T-helper 22 cell (primary cell): ENCODE results near the gene ZBTB4.
A peak's percentile ranks its signal among the peaks of the same experiment; 100 is the strongest.

Source experiments
- DNase-seq: peaks from one replicate; pipeline ENCODE4 v3.0.0-alpha.2; 2020; ENCODE audit warnings: low read depth

Gene ZBTB4, protein sequence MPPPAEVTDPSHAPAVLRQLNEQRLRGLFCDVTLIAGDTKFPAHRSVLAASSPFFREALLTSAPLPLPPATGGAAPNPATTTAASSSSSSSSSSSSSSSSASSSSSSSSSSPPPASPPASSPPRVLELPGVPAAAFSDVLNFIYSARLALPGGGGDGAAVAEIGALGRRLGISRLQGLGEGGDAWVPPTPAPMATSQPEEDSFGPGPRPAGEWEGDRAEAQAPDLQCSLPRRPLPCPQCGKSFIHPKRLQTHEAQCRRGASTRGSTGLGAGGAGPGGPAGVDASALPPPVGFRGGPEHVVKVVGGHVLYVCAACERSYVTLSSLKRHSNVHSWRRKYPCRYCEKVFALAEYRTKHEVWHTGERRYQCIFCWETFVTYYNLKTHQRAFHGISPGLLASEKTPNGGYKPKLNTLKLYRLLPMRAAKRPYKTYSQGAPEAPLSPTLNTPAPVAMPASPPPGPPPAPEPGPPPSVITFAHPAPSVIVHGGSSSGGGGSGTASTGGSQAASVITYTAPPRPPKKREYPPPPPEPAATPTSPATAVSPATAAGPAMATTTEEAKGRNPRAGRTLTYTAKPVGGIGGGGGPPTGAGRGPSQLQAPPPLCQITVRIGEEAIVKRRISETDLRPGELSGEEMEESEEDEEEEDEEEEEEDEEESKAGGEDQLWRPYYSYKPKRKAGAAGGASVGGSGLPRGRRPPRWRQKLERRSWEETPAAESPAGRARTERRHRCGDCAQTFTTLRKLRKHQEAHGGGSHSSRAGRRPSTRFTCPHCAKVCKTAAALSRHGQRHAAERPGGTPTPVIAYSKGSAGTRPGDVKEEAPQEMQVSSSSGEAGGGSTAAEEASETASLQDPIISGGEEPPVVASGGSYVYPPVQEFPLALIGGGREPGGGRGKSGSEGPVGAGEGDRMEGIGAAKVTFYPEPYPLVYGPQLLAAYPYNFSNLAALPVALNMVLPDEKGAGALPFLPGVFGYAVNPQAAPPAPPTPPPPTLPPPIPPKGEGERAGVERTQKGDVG

DNA sequence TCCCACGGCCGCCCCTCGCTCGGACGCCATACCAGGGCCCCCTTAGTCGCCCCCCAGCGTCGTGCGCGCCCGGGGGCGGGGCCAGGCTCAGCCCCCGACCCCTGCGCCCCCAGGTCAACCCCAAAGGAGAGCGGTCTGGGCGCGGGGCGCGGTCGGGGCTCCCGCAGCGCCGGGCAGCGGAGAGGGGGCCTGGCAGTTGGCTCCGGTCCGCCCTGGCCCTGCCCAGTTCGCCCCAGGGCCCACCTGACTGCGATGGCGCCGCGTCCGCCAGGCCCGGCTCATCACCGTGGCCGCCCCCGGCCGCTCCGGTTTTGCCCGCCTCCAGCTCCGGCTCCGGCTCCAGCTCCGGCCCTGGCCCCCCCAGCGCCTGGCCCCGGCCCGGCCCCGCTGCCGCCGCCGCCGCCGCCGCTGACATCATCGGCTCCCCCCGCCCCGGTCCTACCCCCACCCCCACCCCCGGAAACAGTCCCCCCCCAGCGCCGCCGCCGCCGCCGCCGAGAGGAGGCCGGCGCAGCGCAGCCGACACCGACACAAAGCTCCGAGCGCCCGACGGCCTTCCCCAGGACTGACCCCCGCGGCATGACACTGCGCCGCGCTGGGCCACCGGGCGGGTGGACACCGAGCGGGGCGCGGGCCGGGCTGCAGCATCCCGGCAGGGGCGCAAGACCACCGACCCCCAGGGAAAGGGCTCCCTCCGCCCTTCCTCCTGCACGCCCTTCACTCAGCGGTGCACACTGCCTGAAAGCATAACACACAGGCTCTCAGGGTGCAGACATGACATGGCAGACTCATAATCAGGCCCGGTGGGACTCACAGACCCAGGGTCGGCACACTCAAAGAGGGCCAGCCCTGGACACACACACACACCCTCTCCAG lies at the start of gene ZBTB4:
Gene ZBTB4 (minus strand): TSS at position 419 of the 876 bp plus-strand sequence. CDS start 12,830 bp downstream, outside the sequence.
- peak; percentile 62 for DNase-seq

DNA sequence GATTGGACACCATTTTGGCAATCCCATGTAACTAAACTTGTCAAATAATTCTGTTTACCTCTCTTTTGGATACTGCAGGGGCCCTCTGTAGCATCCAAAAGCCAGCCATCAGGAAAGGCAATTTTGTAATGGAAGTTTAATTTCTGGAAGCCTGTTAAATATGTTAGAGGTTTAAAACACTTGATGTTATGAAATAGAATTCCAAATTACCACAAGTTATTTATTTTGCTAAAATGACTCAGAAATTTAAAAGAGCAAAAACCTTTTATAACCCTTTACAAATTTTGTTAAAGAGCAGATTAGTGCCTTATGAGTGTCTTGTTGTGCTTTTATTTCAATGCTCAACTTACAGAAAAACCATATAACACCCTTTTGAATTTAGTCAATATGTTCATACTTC lies 49.4 kb upstream of the ZBTB4 start:
- no peak for DNase-seq

DNA sequence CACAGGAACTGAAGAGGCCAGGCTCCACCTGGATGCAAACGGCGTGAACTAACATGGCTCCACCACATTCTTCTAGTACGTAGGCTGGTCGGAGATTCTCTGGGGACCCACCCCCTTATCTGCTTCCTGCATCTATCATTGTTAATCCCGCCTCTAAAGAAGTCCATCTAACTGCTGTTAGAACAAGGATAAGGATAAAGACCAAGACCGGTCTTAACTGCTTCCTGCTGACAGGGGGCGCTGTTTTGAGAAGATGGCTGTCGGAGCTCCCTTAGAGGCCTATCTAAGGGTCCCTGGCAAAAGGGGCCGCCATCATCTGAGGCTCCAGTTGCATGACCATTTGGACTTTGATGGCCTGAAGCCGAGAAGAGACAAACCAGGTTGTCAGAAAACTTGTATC lies 43.6 kb upstream of the ZBTB4 start:
- DNase-seq: no peak

DNA sequence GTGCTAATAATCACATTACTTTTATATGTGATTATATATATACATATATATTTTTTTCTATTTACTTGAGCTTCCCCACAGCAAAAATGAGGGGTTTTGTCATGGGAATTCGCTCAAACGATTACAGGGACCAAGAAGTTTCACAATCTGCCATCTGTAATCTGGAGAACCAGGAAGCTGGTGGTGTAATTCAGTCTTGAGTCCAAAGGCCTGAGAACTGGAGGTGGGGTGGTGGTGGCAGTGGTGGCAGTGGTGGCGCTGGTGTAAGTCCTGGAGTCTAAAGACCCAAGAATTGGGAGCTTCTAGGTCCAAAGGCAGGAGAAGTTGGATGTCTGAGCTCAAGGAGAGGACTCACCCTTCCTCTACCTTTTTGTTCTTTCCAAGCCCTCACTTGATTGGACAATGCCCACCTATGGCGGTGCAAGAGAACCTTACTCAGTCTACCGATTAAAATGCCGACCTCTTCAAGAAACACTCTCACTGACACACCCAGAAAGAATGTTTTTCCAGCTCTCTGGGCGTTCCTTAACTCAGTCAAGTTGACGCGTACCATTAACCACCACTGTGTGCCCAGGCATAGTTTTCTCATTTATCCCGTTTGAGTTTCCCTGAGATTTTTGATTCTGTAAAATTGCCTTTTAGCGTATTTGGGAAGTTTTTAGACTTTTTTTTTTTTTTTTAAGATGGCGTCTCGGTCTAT lies 36.6 kb upstream of the ZBTB4 start:
- no peak for DNase-seq

DNA sequence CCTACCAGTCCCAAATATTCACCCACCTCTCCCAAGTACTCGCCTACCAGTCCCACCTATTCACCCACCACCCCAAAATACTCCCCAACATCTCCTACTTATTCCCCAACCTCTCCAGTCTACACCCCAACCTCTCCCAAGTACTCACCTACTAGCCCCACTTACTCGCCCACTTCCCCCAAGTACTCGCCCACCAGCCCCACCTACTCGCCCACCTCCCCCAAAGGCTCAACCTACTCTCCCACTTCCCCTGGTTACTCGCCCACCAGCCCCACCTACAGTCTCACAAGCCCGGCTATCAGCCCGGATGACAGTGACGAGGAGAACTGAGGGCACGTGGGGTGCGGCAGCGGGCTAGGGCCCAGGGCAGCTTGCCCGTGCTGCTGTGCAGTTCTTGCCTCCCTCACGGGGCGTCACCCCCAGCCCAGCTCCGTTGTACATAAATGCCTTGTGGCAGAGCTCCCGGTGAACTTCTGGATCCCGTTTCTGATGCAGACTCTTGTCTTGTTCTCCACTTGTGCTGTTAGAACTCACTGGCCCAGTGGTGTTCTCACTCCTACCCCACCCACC lies 34.5 kb upstream of the ZBTB4 start:
- no peak for DNase-seq

DNA sequence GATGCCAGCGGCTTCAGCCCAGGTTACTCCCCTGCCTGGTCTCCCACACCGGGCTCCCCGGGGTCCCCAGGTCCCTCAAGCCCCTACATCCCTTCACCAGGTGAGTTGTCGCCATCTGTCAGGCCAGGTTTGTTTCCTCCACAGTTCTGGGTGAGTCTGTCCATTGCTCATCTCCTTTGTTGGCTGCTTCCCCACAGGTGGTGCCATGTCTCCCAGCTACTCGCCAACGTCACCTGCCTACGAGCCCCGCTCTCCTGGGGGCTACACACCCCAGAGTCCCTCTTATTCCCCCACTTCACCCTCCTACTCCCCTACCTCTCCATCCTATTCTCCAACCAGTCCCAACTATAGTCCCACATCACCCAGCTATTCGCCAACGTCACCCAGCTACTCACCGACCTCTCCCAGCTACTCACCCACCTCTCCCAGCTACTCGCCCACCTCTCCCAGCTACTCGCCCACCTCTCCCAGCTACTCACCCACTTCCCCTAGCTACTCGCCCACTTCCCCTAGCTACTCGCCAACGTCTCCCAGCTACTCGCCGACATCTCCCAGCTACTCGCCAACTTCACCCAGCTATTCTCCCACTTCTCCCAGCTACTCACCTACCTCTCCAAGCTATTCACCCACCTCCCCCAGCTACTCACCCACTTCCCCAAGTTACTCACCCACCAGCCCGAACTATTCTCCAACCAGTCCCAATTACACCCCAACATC lies 33.6 kb upstream of the ZBTB4 start:
- DNase-seq: no peak

DNA sequence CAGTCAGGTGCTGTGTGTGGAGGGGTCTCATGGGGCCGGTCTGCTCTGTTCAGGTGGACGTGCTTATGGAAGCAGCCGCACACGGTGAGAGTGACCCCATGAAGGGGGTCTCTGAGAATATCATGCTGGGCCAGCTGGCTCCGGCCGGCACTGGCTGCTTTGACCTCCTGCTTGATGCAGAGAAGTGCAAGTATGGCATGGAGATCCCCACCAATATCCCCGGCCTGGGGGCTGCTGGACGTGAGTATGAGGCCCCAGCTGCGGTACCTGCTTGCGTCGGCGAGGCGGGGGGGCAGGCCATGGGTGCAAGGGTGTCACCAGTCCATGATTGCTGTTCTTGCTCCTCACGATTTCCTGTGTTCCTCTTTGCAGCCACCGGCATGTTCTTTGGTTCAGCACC lies 32.7 kb upstream of the ZBTB4 start:
- DNase-seq: no peak

DNA sequence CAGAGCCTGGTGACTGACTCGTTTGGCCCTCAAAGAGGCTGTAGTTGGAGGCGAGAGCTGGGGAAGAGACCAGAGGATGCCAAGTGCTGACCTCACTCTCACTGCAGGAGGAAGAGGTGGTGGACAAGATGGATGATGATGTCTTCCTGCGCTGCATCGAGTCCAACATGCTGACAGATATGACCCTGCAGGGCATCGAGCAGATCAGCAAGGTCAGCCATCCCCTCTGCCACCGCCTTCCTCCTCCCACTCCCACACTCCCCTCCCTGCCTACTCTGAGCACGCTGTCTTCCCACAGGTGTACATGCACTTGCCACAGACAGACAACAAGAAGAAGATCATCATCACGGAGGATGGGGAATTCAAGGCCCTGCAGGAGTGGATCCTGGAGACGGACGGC lies 31.7 kb upstream of the ZBTB4 start:
- no peak for DNase-seq

DNA sequence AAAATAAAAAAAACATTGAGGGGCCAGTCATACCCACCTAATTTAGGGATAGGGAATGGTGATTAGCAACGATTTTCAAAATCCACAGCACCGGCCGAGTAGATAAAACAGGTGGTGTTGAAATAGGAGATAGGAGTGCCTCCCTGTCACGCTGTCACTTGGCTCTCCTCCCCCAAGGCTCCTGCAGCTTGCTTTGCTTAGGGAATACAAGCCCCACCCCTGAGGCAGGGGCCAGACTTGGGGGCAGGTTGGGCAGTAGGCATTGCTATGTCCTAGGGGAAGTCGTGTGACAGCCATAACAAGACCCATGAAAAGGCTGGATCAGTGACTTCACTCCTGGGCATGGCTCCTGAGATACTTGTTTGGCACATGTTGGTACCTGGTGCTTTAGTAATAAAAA lies 30.5 kb upstream of the ZBTB4 start:
- no peak for DNase-seq

DNA sequence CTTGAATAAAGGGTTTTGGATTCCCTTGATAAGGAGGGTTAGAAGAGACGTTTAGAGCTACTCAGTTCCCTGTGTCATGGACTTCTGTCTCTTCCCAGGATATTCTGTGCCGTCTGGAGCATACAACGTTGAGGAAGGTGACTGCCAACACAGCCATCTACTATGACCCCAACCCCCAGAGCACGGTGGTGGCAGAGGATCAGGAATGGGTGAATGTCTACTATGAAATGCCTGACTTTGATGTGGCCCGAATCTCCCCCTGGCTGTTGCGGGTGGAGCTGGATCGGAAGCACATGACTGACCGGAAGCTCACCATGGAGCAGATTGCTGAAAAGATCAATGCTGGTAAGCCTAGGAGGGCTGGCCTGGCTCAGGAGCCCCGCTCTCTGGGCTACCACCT lies 29.4 kb upstream of the ZBTB4 start:
- DNase-seq: no peak

DNA sequence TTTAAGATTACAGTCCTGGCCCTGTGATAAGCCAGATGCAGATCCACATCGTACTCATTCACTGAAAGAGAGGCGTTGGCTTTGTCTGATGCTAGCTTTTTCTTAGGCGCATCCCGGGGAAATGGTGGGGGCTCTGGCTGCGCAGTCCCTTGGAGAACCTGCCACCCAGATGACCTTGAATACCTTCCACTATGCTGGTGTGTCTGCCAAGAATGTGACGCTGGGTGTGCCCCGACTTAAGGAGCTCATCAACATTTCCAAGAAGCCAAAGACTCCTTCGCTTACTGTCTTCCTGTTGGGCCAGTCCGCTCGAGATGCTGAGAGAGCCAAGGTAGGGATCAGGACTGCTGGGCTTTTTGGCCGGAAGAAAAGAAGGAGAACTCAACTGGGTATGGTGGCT lies 28.7 kb upstream of the ZBTB4 start:
- no peak for DNase-seq

DNA sequence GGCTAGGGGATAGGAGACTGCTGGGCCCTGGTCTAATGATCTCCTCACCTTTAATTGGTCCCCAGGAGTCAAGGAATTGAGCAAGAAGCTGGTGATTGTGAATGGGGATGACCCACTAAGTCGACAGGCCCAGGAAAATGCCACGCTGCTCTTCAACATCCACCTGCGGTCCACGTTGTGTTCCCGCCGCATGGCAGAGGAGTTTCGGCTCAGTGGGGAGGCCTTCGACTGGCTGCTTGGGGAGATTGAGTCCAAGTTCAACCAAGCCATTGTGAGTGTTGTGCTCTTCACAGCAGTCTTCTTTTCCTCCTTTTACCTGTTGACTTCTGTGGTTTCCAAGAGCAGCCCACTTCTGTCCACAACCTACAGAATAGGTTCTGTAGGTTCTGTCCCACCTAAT lies 24.1 kb upstream of the ZBTB4 start:
- no peak for DNase-seq

DNA sequence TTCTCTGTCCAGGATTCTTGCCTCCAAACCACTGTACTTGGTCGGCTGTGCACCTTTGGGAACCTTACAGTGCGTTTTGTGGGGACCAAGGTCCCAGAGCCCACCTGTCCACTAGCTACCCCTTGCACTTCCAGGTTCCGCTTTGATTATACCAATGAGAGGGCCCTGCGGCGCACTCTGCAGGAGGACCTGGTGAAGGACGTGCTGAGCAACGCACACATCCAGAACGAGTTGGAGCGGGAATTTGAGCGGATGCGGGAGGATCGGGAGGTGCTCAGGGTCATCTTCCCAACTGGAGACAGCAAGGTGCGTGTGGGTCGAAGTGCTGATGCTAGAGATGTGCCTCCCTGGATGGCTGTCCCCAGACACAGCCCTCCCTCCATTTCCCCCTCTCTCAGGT lies 23.6 kb upstream of the ZBTB4 start:
- no peak for DNase-seq

DNA sequence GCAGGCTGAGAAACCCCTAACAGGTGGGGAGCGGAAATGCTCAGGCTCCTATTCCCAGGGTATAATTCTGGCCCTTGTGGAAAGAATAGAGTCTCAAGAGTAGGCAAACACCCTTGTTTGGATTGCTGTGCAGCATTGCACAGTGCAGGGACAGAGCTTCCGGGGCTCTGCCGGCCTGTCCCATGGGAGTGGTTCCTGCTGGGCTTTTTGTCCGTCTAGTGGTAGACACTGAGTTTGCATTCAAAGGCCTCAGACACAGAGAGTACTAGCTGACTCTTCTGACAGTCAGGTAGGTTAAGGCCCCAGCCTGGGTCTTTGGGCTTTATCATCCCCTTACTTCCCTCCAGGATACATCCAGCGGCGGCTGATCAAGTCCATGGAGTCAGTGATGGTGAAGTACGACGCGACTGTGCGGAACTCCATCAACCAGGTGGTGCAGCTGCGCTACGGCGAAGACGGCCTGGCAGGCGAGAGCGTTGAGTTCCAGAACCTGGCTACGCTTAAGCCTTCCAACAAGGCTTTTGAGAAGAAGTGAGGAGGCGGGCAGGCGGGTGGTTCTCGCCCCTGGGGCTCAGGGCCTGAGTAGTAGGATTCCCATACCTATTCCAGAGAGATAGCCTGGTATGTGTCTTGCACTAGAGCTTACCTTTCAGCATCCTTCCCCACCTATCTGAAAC lies 22.9 kb upstream of the ZBTB4 start:
- DNase-seq: no peak

DNA sequence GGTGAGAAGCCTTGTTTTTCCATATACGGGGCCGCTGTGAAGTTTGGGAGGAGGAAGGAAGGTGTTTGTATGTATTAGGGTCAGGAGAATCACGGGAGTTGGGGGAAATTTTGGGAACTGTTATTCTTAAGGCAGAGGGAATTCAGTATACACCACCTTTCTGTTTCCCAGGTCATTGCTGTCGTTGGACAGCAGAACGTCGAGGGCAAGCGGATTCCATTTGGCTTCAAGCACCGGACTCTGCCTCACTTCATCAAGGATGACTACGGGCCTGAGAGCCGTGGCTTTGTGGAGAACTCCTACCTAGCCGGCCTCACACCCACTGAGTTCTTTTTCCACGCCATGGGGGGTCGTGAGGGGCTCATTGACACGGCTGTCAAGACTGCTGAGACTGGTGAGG lies 22.3 kb upstream of the ZBTB4 start:
- DNase-seq: no peak

DNA sequence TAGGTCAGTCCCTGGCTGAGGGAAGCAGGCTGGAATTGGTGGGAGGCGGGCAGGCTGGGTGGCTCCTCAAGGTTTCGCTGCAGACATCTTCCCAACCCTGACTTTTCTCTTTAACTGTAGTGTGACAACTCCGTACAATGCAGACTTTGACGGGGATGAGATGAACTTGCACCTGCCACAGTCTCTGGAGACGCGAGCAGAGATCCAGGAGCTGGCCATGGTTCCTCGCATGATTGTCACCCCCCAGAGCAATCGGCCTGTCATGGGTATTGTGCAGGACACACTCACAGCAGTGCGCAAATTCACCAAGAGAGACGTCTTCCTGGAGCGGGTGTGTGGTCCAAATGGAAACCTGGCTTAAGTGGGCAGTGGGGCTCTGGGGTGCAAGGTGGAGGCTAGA lies 19.7 kb upstream of the ZBTB4 start:
- DNase-seq: no peak

DNA sequence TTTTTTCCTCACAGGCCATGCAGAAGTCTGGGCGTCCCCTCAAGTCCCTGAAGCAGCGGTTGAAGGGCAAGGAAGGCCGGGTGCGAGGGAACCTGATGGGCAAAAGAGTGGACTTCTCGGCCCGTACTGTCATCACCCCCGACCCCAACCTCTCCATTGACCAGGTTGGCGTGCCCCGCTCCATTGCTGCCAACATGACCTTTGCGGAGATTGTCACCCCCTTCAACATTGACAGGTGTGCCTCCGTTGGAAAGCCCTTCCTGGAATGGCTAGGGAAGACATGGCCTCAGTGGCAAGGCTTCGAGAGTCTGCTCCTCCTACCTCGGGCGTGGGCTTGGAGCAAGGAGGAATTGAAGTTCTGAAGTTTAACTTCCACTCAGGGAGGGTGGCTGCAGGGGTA lies 18.2 kb upstream of the ZBTB4 start:
- DNase-seq: no peak

DNA sequence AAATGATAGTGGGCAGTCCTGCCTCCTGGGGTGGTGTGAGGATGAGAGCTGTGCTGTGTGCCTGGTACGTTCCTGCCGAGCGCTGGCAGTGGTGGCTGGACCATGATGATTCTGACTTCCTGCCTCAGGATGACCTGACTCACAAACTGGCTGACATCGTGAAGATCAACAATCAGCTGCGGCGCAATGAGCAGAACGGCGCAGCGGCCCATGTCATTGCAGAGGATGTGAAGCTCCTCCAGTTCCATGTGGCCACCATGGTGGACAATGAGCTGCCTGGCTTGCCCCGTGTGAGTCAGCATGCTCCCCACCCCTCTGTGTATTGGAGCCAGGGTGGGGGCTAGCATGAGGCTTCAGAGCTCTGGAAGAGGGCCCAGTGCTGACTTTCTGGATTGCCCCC lies 17.8 kb upstream of the ZBTB4 start:
- no peak for DNase-seq

DNA sequence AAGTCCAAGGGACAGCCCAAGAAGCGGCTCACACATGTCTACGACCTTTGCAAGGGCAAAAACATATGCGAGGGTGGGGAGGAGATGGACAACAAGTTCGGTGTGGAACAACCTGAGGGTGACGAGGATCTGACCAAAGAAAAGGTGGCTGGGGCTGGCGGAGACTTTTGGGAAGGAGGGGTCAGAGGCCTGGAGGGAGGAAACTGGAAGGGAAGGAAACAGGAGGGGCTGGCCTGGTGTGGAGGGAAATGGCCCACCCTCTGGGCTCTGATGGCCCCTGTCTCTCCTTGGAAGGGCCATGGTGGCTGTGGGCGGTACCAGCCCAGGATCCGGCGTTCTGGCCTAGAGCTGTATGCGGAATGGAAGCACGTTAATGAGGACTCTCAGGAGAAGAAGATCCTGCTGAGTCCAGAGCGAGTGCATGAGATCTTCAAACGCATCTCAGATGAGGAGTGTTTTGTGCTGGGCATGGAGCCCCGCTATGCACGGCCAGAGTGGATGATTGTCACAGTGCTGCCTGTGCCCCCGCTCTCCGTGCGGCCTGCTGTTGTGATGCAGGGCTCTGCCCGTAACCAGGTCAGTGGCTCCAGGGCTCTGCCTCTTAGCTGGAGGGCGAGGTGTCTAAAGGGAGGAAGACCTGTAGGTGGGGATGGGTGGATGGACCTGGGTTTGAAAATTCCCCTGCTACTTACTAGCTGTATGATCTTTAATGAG lies 17.2 kb upstream of the ZBTB4 start:
- DNase-seq: no peak
